ENCODE measurements around the gene NKIRAS2.

The NKIRAS2 gene

DNA sequence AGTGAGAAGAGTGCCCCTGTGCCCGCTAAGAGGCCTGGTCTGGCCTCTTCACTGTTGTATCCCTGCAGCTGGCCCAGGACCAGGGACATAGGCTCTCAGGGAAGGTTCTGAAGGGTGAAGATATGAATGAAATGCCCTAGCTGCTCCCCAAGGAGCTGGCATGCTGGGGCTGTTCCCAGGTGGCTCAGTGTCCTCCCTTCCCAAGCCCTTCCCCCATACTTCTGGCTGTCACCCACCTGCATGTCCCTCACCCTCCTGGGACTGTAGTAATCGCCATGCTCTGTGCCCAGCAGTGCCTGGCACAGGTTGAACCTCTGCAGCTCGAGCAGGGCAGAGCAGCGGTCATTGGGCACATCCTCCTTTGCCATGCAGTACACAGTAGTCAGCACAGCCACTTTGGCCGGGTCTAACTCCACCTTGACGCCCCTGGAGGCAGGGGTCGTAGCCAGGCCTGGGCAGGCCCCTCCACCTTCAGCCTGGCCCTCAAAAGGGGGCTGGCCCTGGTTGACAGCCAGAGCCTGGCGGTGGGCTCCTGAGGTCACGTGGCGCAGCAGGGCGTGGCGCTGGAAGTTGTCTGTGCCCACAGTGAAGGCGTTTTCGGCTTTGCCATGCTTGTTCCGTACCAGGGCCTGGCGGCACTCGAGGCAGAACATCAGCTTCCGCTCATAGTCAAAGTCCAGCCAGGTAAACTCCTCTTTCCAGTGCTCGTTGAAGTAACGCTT, 22.9 kb downstream of the NKIRAS2 start:
- no peak for DNase-seq
- Mint-ChIP-seq H3K4me3 (no peak overlapping the region), H3K4me1 (peaks cover 16% of the 10 kb centered on the region), H3K27me3 (ENCODE audit: low read depth, poor library complexity) (peaks cover 3% of the 10 kb centered on the region), H3K9me3 (no peaks in the 10 kb centered on the region), H3K36me3 (ENCODE audit: low read depth) (no peaks in the 10 kb centered on the region), H3K27ac (no peak overlapping the region)
- TF ChIP-seq, protein P1, sequence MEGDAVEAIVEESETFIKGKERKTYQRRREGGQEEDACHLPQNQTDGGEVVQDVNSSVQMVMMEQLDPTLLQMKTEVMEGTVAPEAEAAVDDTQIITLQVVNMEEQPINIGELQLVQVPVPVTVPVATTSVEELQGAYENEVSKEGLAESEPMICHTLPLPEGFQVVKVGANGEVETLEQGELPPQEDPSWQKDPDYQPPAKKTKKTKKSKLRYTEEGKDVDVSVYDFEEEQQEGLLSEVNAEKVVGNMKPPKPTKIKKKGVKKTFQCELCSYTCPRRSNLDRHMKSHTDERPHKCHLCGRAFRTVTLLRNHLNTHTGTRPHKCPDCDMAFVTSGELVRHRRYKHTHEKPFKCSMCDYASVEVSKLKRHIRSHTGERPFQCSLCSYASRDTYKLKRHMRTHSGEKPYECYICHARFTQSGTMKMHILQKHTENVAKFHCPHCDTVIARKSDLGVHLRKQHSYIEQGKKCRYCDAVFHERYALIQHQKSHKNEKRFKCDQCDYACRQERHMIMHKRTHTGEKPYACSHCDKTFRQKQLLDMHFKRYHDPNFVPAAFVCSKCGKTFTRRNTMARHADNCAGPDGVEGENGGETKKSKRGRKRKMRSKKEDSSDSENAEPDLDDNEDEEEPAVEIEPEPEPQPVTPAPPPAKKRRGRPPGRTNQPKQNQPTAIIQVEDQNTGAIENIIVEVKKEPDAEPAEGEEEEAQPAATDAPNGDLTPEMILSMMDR (IDR thresholded peaks at IDR 0.05): no peak

DNA sequence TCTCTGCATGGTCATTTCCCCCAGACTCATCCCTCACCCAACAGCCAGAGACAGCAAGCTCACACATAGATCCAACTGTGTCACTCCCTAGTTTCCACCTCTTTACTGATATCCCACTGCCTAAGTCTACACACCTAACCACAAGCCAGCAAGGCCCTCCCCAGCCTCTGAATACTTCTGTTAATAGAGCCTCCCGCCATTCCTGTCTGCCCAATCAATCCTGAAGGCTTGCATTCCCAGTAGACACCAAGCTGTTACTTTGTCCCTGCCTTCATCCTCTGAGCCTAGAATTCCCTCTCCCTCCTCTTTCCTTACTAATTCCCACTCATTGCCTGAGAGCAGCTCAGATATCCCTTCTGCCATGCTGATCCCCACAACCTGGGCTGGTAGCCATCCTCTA, 25.8 kb downstream of the NKIRAS2 start:
- TF ChIP-seq, protein P1 (IDR thresholded peaks at IDR 0.05): no peak
- Mint-ChIP-seq H3K9me3 (no peaks in the 10 kb centered on the region), H3K27me3 (ENCODE audit: low read depth, poor library complexity) (peaks cover 5% of the 10 kb centered on the region), H3K4me3 (no peak overlapping the region), H3K4me1 (peaks cover 35% of the 10 kb centered on the region), H3K27ac (no peak overlapping the region), H3K36me3 (ENCODE audit: low read depth) (no peaks in the 10 kb centered on the region)
- DNase-seq: no peak

DNA sequence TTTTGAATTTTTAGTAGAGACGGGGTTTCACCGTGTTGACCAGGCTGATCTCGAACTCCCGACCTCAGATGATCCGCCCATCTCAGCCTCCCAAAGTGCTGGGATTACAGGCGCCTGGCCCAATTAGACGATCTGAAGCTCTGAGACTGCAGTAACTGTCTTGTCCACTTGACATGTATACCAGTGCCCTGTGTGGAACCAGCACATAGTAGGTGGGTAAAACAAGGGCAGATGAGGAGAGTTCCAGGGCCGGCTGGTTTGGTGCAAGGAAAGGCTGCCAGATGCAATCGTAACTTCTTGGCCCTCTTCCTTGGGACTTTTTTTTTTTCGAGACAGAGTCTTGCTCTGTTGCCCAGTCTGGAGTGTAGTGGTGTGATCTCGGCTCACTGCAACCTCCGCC, 27.5 kb downstream of the NKIRAS2 start:
- H3K4me1 Mint-ChIP-seq: peaks cover 51% of the 10 kb centered on the region
- no peak for DNase-seq
- TF ChIP-seq, protein P1 (IDR thresholded peaks at IDR 0.05): no peak

DNA sequence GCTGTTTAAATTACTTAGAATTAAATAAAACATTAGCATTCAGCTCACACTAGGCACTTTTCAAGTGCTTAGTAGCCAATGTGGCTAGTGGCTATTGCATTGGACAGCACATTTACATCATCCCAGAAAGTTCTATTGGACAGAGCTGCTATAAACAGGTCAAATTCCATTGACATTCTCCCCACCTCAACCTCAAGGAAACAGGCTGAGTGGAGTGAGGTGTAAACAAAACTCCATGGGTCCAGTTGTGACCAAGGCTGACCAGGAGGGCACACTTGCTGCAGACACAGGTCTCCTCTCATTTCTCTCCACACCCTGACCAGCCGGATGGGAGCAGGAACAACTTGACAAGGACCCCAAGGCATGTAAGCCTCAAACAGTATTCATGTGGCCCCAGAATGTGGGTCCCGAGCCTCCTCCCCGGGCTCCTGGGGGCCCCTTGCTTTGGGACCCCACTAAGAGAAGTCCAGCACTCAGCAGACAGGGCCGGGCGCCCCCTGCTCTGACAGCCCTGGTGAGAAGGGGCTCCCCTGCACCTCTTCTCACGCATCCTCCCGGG, 30.0 kb downstream of the NKIRAS2 start:
- TF ChIP-seq, protein P1 (IDR thresholded peaks at IDR 0.05): no peak
- no peak overlapping the region for H3K27ac Mint-ChIP-seq
- DNase-seq: no peak
- peaks cover 20% of the 10 kb centered on the region for H3K27me3 Mint-ChIP-seq (ENCODE audit: low read depth, poor library complexity)
- H3K9me3 Mint-ChIP-seq: no peaks in the 10 kb centered on the region
- H3K4me1 Mint-ChIP-seq: peaks cover 71% of the 10 kb centered on the region
- peak overlapping the region; percentile 90 for H3K4me3 Mint-ChIP-seq
- no peaks in the 10 kb centered on the region for H3K36me3 Mint-ChIP-seq (ENCODE audit: low read depth)

More for the DNA sequence above, 27.5 kb downstream of the NKIRAS2 start:
- Mint-ChIP-seq H3K36me3 (ENCODE audit: low read depth) (no peaks in the 10 kb centered on the region), H3K27ac (no peak overlapping the region), H3K4me3 (no peak overlapping the region), H3K27me3 (ENCODE audit: low read depth, poor library complexity) (peaks cover 14% of the 10 kb centered on the region), H3K9me3 (no peaks in the 10 kb centered on the region)

DNA sequence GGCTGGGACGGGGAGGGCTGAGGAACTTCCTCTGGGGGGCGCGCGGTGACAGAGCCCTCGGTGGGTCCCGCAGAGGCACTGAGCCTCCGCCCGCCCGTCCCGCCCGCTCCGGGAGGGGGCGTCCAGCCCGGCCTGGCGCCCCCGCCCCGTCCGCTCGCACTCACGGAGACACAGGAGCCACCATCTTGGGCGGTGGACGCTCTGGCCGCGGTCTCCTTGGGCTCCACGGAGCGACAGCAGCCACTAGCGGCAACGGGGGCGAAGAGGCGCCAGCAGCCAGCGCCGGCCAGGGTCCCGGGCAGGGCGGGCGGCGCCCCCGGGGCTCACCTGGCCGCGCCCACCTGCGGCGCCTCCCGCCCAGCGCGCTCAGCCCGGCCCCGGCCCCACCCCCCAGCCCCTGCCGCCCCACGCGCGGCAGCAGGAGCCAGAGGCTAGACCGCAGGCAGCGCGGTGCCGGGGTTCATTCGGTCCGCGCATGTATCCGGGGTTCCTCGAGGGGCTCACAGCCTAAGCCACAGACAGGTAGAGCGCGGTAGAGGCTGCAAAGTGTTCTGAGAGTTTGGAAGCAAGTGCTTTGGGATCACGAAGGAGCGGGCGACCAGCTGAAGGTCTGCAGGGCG, 30.6 kb downstream of the NKIRAS2 start, which contains the start of gene C17orf113:
C17orf113 (minus strand) TSS at position 209 of the 620 bp plus-strand sequence. CDS start 7,225 bp downstream, outside the sequence.
- TF ChIP-seq, protein P1 (IDR thresholded peaks at IDR 0.05): peak; percentile 24
- H3K4me3 Mint-ChIP-seq: peak within 1 kb of the TSS; percentile 90
- H3K36me3 Mint-ChIP-seq (ENCODE audit: low read depth): no peaks in the 10 kb centered on the region
- H3K27ac Mint-ChIP-seq: no peak within 1 kb of the TSS
- peaks cover 23% of the 10 kb centered on the region for H3K27me3 Mint-ChIP-seq (ENCODE audit: low read depth, poor library complexity)
- peak; percentile 76 for DNase-seq
- H3K9me3 Mint-ChIP-seq: no peaks in the 10 kb centered on the region
- peaks cover 73% of the 10 kb centered on the region for H3K4me1 Mint-ChIP-seq

Measured in nephron progenitor cell (in vitro differentiated cells).